ENCODE results near the gene PRRT1. TPM values are rescaled to one million over a fixed set of nuclear protein-coding genes. Genes with fewer than 3 reads are reported as not detected.
A peak's percentile ranks its signal among the peaks of the same experiment; 100 is the strongest.

PRRT1 gene
- total RNA-seq, 1 donor from 2014 or later, result not detected

GRCh38 chr6:32166411-32167061, 14.8 kb upstream of the PRRT1 start:
- H3K9ac ChIP-seq, result no peak overlapping the region
- H3K79me2 ChIP-seq (ENCODE audit: low read depth), result peaks cover under 1% of the 10 kb centered on the region
- no peak overlapping the region for H3K4me3 Mint-ChIP-seq
- no peaks in the 10 kb centered on the region for H3K36me3 ChIP-seq
- TF ChIP-seq EZH2phosphoT487 (IDR thresholded peaks at IDR 0.05) (no peak), CTCF (IDR thresholded peaks at IDR 0.05) (peak; percentile 18)
- no peak overlapping the region for H3K27ac Mint-ChIP-seq
- no peaks in the 10 kb centered on the region for H3K9me3 Mint-ChIP-seq
- H3F3A ChIP-seq (ENCODE audit: low read depth), result peaks cover 50% of the 10 kb centered on the region
- H3K4me3 ChIP-seq, result no peak overlapping the region
- DNase-seq (ENCODE audit: low spot score), result no peak
- H3K36me3 Mint-ChIP-seq, result peaks cover 47% of the 10 kb centered on the region
- H2AFZ ChIP-seq (replicated peaks), result no peak overlapping the region
- H3K27ac ChIP-seq, result no peak overlapping the region
- peaks cover 3% of the 10 kb centered on the region for H3K27me3 Mint-ChIP-seq (ENCODE audit: insufficient read depth, low read depth)
- H3K4me1 ChIP-seq, result peaks cover 30% of the 10 kb centered on the region
- H3K27me3 ChIP-seq, result no peaks in the 10 kb centered on the region
- H4K20me1 ChIP-seq (ENCODE audit: low read depth), result peaks cover 6% of the 10 kb centered on the region
- H3K4me1 Mint-ChIP-seq, result peaks cover 9% of the 10 kb centered on the region
- no peak overlapping the region for H3K4me2 ChIP-seq
- no peaks in the 10 kb centered on the region for H3K9me3 ChIP-seq (ENCODE audit: low read depth)

GRCh38 chr6:32164295-32164694, 12.6 kb upstream of the PRRT1 start, which contains the start of gene EGFL8:
TSS of gene EGFL8 (plus strand) at chr6:32164595. CDS start at chr6:32166166, 1,571 bp downstream.
- Mint-ChIP-seq H3K27me3 (ENCODE audit: insufficient read depth, low read depth) (peaks cover 2% of the 10 kb centered on the region), H3K9me3 (no peaks in the 10 kb centered on the region), H3K4me1 (peaks cover 9% of the 10 kb centered on the region), H3K27ac (peak within 1 kb of the TSS; percentile 89), H3K4me3 (no peak within 1 kb of the TSS), H3K36me3 (peaks cover 33% of the 10 kb centered on the region)
- H4K20me1 ChIP-seq (ENCODE audit: low read depth), result peaks cover 6% of the 10 kb centered on the region
- no peak within 1 kb of the TSS for H2AFZ ChIP-seq (replicated peaks)
- DNase-seq (ENCODE audit: low spot score), result peak; percentile 45
- H3K4me3 ChIP-seq, result peak within 1 kb of the TSS; percentile 8
- H3K9ac ChIP-seq, result no peak within 1 kb of the TSS
- H3K4me1 ChIP-seq, result peaks cover 30% of the 10 kb centered on the region
- H3K9me3 ChIP-seq (ENCODE audit: low read depth), result no peaks in the 10 kb centered on the region
- H3K36me3 ChIP-seq, result no peaks in the 10 kb centered on the region
- TF ChIP-seq EZH2phosphoT487 (IDR thresholded peaks at IDR 0.05) (no peak), CTCF (IDR thresholded peaks at IDR 0.05) (no peak), EZH2 (IDR thresholded peaks at IDR 0.05) (no peak)
- H3F3A ChIP-seq (ENCODE audit: low read depth), result peaks cover 50% of the 10 kb centered on the region
- no peaks in the 10 kb centered on the region for H3K27me3 ChIP-seq
- H3K27ac ChIP-seq, result peak within 1 kb of the TSS; percentile 85
- H3K79me2 ChIP-seq (ENCODE audit: low read depth), result no peaks in the 10 kb centered on the region
- H3K4me2 ChIP-seq, result peak within 1 kb of the TSS; percentile 54

- Histone ChIP-seq H3K79me2 (ENCODE audit: low read depth) (no peaks in the 10 kb centered on the region), H4K20me1 (ENCODE audit: low read depth) (peaks cover 6% of the 10 kb centered on the region), H3K27ac (peak overlapping the region; percentile 85), H3F3A (ENCODE audit: low read depth) (peaks cover 46% of the 10 kb centered on the region), H3K4me1 (peaks cover 30% of the 10 kb centered on the region), H3K27me3 (no peaks in the 10 kb centered on the region), H3K4me3 (peak overlapping the region; percentile 8), H3K36me3 (no peaks in the 10 kb centered on the region), H2AFZ (replicated peaks) (no peak overlapping the region), H3K9me3 (ENCODE audit: low read depth) (no peaks in the 10 kb centered on the region), H3K9ac (no peak overlapping the region), H3K4me2 (peak overlapping the region; percentile 54)
- peak overlapping the region; percentile 89 for H3K27ac Mint-ChIP-seq
- H3K27me3 Mint-ChIP-seq (ENCODE audit: insufficient read depth, low read depth), result peaks cover 2% of the 10 kb centered on the region
- no peak for TF ChIP-seq CTCF (IDR thresholded peaks at IDR 0.05)
- no peak for TF ChIP-seq EZH2phosphoT487 (IDR thresholded peaks at IDR 0.05)
- H3K4me1 Mint-ChIP-seq, result peaks cover 9% of the 10 kb centered on the region
- H3K9me3 Mint-ChIP-seq, result no peaks in the 10 kb centered on the region
- DNase-seq (ENCODE audit: low spot score), result peak; percentile 43
- peaks cover 31% of the 10 kb centered on the region for H3K36me3 Mint-ChIP-seq
- no peak overlapping the region for H3K4me3 Mint-ChIP-seq
These were observed 12.0 kb upstream of the PRRT1 start for GRCh38 chr6:32163559-32164258.
